ENCODE measurements around the gene PTPMT1. TPM values are rescaled to one million over a fixed set of nuclear protein-coding genes. Genes with fewer than 3 reads are reported as not detected.
"Not testable (repeated sequence)": the region's sequence is repeated elsewhere in the genome, so short reads cannot be mapped to it uniquely, and the experiment has no call there.

PTPMT1 gene
- total and polyA plus RNA-seq, 2 experiments from 2014 or later: 106 to 109 TPM

GRCh38 chr11:47553406-47553743 is 12.0 kb upstream of the PTPMT1 start (continued):
- TF ChIP-seq ZNF462 (CRISPR knock-in tag; IDR thresholded peaks at IDR 0.05) (no peak), EZH2 (IDR thresholded peaks at IDR 0.05; ENCODE audit: low read depth, unreplicated experiment) (no peak), ETS1 (IDR thresholded peaks at IDR 0.05) (no peak), ZNF331 (CRISPR knock-in tag; IDR thresholded peaks at IDR 0.05; ENCODE audit: low read depth) (no peak)

GRCh38 chr11:47557004-47557403 is 8.4 kb upstream of the PTPMT1 start:
- not testable (repeated sequence) for H3K4me3 ChIP-seq; H3K4me2 ChIP-seq; ATAC-seq; H3K27me3 Mint-ChIP-seq (ENCODE audit: insufficient read depth, low read depth, poor library complexity); H3K79me2 ChIP-seq (replicated peaks; ENCODE audit: insufficient read depth); H3K27me3 ChIP-seq (ENCODE audit: insufficient read depth); H4K20me1 ChIP-seq (replicated peaks; ENCODE audit: insufficient read depth); H3K27ac Mint-ChIP-seq; H3K36me3 ChIP-seq (ENCODE audit: insufficient read depth); H3K27ac ChIP-seq (ENCODE audit: low read depth); H3K9me2 ChIP-seq (ENCODE audit: insufficient read depth); H3K4me3 Mint-ChIP-seq; DNase-seq (ENCODE audit: low spot score); H3K36me3 Mint-ChIP-seq (ENCODE audit: low read depth); H3K4me1 ChIP-seq (ENCODE audit: insufficient read depth); H3F3A ChIP-seq (replicated peaks; ENCODE audit: low read depth); H2AFZ ChIP-seq; H3K9me3 Mint-ChIP-seq
- H3K4me1 Mint-ChIP-seq: peaks cover 13% of the 10 kb centered on the region

Measured in GM23338 (cell line).